Caki2 (cell line): Measurements from ENCODE around the gene DUS2. TPM values are rescaled to one million over a fixed set of nuclear protein-coding genes. Genes with fewer than 3 reads are reported as not detected.
A peak's percentile ranks its signal among the peaks of the same experiment; 100 is the strongest.

Source experiments
- DNase-seq: peaks from one replicate; pipeline ENCODE4 v3.0.0-alpha.2; 2015; ENCODE audit warnings: low read depth
- in situ Hi-C: cut with HindIII; loops from 2 replicates; pipeline ENCODE4 v1.10.0; 2016; ENCODE audit warnings: low sequenced_read_pairs, low pct_unique_long_range_greater_than_20kb, mixed read lengths
- total RNA-seq: library from RNA; depleted of rRNA; stranded (reverse); fragments of >200 nt; shearing (Covaris generic); gene quantifications from 2 replicates; pipeline ENCODE4 v1.2.3, GENCODE V29; 2014; ENCODE audit warnings: low replicate concordance

DUS2 gene
- total RNA-seq, 1 experiment from 2014 or later = 29.2 TPM

- no peak for DNase-seq
- in situ Hi-C loops = no loop called here
Measured at GRCh38 chr16:68033101-68033500, 10.0 kb downstream of the DUS2 start.

DNA sequence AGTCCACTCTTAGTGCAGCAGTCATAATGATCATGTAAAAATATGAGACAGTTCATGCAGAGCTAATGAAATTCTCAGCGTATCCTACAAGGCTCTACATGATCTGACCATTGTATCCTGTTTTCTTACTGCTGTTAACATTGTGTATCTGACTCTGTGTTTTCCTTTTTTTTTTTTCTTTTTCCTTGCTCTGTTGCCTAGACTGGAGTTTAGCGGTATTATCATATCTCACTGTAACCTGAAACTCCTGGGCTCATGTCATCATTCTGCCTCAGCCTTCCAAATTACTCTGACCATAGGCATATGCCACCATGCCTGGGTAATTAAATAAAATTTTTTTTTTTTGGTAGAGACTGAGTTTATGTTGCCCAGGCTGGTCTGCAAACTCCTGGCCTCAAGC is 12.1 kb downstream of the DUS2 start:
- in situ Hi-C loops = no loop called here
- no peak for DNase-seq

GRCh38 chr16:68037841-68038597 is 14.9 kb downstream of the DUS2 start:
- in situ Hi-C loops = no loop called here
- no peak for DNase-seq

DNA sequence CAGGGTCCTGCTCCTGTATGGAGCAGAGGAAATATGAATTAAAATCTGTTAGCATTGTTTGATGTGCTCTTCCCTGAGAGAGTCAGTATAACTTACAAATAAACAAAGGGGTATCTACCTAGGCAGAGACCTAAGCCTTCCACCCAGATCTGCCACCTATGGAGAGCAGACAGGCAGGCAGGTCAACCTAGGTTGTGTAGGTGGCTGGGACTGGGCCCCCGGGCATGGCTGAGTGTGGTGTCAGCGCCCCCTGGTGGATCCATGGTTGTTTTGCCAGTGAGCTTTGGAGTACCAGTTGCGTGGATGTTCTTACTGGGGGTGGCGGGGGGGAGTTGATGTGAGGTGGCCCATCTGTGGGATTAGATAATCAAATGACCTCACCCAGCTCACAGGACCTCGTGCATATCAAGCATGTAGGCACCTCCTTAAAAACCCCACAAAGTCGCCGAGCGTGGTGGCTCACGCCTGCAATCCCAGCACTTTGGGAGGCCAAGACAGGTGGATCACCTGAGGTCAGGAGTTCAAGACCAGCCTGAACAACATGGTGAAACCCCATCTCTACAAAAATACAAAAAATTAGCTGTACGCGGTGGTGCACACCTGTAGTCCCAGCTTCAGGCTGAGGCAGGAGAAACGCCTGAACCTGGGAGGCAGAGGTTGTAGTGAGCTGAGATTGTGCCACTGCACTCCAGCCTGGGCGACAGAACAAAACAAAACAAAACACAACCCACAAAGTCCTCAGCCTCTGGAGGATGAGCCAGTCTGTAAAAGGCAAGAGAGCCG is 17.6 kb downstream of the DUS2 start:
- peak; percentile 56 for DNase-seq
- in situ Hi-C loops = no loop called here

DNA sequence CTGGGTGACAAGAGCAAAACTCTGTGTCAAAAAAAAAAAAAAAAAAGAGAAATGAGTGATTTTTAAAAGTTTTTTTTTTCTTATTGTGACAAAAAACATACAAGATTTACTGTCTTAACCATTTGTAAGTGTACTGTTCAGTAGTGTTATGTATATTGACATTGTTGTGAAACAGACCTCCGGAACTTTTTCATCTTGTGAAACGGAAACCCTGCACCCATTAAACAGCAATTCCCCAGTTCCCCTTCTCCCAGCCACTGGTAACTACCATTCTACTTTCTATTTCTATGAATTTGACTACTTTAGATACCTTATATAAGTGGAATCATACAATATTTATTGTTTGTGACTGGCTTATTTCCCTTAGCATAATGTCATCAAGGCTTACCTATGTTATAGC is 18.7 kb downstream of the DUS2 start:
- in situ Hi-C loops = no loop called here
- no peak for DNase-seq

DNA sequence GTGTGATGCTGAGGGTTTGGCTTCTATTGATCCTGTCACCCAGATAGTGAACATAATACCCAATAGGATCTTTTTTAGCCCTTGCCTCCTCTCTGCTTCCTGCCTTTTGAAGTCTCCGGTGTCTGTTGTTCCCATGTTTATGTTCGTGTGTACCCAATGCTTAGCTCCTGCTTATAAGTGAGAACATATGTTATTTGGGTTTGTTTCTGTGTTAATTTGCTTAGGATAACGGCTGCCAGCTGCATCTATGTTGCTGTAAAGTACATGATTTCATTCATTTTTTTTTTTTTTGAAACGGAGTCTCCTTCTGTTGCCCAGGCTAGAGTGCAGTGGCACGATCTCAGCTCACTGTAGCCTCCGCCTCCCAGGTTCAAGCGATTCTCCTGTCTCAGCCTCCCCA is 23.0 kb downstream of the DUS2 start:
- in situ Hi-C loops = no loop called here
- DNase-seq = no peak

- in situ Hi-C loops = no loop called here
- DNase-seq = no peak
Measured at GRCh38 chr16:68047987-68048386, 24.9 kb downstream of the DUS2 start.

DNA sequence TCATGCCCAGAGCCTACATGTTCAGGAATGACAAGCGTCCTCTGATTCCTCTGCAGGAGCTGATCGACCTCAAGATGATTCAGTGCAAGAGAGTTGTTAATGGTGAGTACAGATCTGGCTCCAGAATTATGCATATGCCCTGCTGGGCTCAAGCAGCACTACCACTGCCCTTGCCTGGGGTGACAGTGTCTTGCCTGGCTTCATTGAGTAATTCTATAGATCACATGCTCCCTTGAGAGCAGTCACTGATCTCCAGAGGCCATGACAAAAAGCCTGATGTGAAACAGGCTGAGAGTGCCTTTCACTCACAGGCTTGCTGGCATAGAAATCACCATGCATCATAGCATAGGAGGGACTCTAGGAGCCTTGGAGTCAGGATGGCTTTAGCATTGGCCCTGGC is 26.4 kb downstream of the DUS2 start:
- DNase-seq = no peak
- in situ Hi-C loops = no loop called here

DNA sequence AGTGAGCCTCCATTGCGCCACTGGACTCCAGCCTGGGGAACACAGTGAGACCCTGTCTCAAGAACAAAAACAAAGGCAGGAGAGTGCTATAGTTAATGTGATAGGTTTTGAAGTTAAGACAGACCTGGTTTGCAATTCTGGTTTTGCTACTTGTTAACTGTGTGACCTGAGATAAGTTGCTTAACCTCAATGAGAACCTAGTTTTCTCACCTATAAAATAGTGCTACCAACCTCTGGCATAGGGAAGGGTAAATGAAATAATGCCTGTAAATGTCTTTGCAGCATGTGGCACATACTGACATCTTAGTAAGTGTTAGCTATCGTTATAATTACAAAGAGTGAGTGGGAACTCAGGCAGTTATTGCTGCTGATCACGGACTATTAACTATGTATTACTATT is 32.3 kb downstream of the DUS2 start:
- in situ Hi-C loops = loop anchor here (25.0 kb wide), 2 partner anchors 157 to 168 kb away; partner anchors contain the start of genes NRN1L and PSKH1
- DNase-seq = no peak

DNA sequence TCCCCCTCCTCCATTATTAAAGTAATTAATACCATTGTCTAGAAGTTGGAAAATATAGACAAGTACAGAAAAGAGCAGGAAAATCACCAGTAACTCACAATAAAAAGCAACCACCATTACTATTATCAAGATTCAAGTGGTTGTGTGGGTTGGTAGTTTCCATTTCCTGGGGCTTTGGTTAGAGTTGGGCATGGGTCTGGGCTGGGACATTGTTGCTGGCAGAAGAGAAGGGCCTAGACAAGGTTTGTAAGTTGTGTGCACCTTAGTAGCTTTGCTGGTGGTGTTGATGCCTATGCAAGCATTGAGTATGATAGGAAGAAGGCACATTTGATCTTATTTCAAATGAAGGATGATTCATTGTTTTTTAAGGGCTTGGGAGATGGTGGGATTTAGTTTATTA is 36.7 kb downstream of the DUS2 start:
- no peak for DNase-seq
- in situ Hi-C loops = loop anchor here (25.0 kb wide), 2 partner anchors 152 to 173 kb away; partner anchors contain the start of genes NRN1L and PSKH1

DNA sequence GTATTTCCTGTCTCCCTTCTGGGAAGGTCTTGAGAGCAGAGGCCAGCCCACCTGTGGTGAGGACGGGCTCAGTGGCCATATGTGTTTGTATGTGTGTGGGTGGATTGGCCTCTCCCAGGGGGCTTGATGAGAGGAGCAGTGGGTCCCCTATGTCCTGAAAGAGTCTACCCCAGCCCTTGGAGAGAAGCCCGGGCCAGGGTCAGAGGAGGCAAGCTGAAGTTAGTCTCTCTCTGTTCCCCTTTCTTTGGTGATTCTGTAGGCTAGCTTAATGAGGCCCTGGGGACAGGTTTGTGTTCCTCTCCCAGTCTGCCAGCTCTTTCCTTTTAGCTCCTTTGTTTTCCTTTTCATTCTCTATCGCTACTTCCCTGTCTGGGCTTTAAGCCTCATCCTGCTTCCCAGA is 38.3 kb downstream of the DUS2 start:
- in situ Hi-C loops = loop anchor here (25.0 kb wide), 2 partner anchors 151 to 174 kb away; partner anchors contain the start of genes NRN1L and PSKH1
- DNase-seq = no peak

GRCh38 chr16:68062910-68063393 is 39.9 kb downstream of the DUS2 start:
- DNase-seq = no peak

DNA sequence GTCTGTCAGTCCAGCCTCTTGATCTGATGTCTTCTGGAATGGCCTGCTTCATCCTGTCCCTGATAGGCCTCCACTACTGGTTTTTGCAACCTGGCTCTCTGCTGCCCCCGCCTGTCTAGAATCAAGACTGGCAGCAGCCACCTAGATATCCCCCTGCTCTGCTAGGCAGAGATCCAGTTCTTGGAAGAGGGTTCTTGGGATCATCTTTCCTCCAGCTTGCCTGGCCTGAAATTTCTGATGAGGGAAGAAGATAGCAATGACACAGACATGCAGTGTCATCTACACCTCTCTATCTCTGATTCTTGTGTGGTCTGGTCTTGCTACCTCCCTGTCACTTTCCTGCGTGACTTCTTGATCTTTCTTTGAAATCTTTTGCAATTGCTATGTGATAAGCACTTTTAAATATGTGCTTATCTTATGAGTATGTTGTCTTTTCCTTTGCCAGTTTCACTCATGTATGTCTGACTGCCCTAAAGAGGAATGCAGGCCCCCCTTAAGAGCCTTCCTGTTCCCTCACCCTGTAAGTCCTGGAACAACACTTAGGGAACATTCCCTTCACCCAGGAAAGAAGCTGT is 41.8 kb downstream of the DUS2 start:
- peak; percentile 50 for DNase-seq
- in situ Hi-C loops = loop anchor here (25.0 kb wide), 2 partner anchors 147 to 178 kb away; partner anchors contain the start of genes NRN1L and PSKH1

More at GRCh38 chr16:68062910-68063393, 39.9 kb downstream of the DUS2 start:
- in situ Hi-C loops = loop anchor here (25.0 kb wide), 2 partner anchors 149 to 176 kb away; partner anchors contain the start of genes NRN1L and PSKH1

GRCh38 chr16:68065716-68066305 is 42.7 kb downstream of the DUS2 start:
- DNase-seq = no peak
- in situ Hi-C loops = loop anchor here (25.0 kb wide), 2 partner anchors 146 to 179 kb away; partner anchors contain the start of genes NRN1L and PSKH1

DNA sequence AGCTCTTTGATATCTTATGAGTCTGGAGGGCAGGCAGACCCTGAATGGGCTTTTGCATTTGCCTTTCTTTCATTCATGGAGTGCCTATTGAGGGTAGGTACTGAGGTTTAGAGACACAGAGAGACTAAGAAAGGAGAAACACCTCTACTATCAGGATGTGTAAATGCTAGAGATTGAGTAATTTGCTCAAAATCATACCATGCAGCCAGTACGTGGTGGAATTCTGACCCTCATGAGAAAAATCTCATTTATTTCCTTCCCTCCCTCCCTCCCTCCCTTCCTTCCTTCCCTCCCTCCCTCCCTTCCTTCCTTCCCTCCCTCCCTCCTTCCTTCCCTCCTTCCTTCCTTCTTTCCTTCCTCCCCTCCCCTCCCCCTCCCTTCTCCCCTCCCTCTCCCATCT is 43.7 kb downstream of the DUS2 start:
- in situ Hi-C loops = loop anchor here (25.0 kb wide), 2 partner anchors 146 to 179 kb away; partner anchors contain the start of genes NRN1L and PSKH1
- no peak for DNase-seq

DNA sequence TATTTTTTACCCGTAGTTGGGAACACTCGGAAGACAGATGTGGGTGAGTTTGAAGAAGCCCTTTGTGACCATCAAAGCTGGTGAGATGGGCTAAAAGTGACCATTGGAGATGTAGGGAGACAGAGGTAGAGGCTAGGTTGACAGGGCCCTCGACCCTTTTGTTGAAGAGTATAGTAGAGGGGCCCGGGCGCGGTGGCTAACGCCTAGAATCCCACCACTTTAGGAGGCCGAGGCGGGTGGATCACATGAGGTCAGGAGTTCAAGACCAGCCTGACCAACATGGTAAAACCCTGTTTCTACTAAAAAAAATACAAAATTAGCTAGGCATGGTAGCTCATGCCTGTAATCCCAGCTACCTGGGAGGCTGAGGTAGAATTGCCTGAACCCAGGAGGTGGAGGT is 45.8 kb downstream of the DUS2 start:
- no peak for DNase-seq
- in situ Hi-C loops = loop anchor here (25.0 kb wide), 2 partner anchors 143 to 182 kb away; partner anchors contain the start of genes NRN1L and PSKH1

DNA sequence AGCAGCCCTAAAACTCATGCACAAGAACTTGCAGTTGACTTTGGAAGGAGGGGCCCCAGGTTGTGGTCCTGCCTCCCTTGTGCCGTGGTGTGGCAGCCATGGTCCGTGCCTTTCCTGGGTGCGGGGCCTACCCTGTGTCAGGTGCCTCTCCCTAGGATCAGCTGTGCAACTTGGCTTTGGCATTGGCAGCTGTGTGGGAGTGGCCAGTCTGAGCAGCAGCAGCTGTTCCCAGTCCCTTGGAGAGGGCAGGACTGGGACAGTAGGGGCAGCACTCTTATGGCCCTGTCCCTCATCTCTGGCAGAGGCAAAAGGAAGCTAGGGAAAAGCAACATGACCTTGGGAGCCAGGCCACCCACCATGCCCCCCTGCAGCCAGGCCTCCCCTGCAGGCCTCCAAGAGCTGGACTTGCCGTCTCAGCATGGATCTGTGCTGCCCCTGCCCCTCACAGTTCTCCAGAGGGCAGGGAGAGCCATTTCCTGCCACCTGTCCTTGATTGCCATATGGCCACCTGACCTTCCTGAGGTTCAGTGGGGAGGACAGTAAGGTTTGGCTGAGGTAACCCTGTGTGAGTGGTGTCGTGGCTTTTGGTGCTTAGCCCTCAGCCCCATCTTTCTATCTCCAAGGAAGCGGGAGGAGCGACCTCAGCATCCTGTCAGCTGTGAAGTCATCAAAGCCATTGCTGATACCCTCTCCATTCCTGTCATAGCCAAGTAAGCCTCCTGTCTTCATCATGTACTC is 46.6 kb downstream of the DUS2 start:
- DNase-seq = no peak
- in situ Hi-C loops = loop anchor here (25.0 kb wide), 2 partner anchors 143 to 182 kb away; partner anchors contain the start of genes NRN1L and PSKH1
